C4-2B (cell line): ENCODE measurements around the gene MTA2.

Experiments used
- ZFX ChIP-seq: fragments of 450-650 bp; IDR thresholded peaks from 2 replicates; pipeline ENCODE4 v1.6.1; 2017
- TF ChIP-seq, protein P1 (sequence below): fragments of 450-650 bp; conservative IDR thresholded peaks from 2 replicates; pipeline ENCODE4 v1.5.1; 2017; ENCODE audit warnings: mild to moderate bottlenecking

GRCh38 chr11:62602141-62603071, 741 bp upstream of the MTA2 start:
- TF ChIP-seq, protein P1, sequence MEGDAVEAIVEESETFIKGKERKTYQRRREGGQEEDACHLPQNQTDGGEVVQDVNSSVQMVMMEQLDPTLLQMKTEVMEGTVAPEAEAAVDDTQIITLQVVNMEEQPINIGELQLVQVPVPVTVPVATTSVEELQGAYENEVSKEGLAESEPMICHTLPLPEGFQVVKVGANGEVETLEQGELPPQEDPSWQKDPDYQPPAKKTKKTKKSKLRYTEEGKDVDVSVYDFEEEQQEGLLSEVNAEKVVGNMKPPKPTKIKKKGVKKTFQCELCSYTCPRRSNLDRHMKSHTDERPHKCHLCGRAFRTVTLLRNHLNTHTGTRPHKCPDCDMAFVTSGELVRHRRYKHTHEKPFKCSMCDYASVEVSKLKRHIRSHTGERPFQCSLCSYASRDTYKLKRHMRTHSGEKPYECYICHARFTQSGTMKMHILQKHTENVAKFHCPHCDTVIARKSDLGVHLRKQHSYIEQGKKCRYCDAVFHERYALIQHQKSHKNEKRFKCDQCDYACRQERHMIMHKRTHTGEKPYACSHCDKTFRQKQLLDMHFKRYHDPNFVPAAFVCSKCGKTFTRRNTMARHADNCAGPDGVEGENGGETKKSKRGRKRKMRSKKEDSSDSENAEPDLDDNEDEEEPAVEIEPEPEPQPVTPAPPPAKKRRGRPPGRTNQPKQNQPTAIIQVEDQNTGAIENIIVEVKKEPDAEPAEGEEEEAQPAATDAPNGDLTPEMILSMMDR = no peak
- TF ChIP-seq ZFX = no peak
